Prostate gland (tissue), 2 donors: Measurements from ENCODE around the gene PLCB1. TPM values are rescaled to one million over a fixed set of nuclear protein-coding genes. Genes with fewer than 3 reads are reported as not detected.

Source experiments
- DNase-seq: peaks from one replicate; pipeline ENCODE4 v3.0.0-alpha.2; 2019; ENCODE audit warnings: low spot score
- H3K27ac ChIP-seq, 2 donors: fragments of 200-600 bp; sonication (generic); 2 replicates each; pipeline ENCODE4 v1.5.1; 2017 to 2019
- H3K27me3 ChIP-seq: fragments of 200-600 bp; sonication (generic); replicated peaks from 2 replicates; pipeline ENCODE4 v1.5.1; 2019; ENCODE audit not compliant: insufficient read depth
- H3K36me3 ChIP-seq, 2 donors: fragments of 200-600 bp; sonication (generic); 1 replicate in 1 of 2; 2 replicates in 1 of 2; pipeline versions ENCODE4 v1.5.1 to v1.8.1; 2017 to 2019
- H3K4me1 ChIP-seq: fragments of 200-600 bp; sonication (generic); replicated peaks from 2 replicates; pipeline ENCODE4 v1.5.1; 2019
- H3K4me3 ChIP-seq, 2 donors: fragments of 200-600 bp; sonication (generic); 2 replicates each; pipeline ENCODE4 v1.5.1; 2017 to 2019
- H3K9me3 ChIP-seq: fragments of 200-600 bp; sonication (generic); 2 replicates; pipeline ENCODE4 v1.5.1; 2017
- POLR2A ChIP-seq: fragments of 450-650 bp; IDR thresholded peaks from one replicate; pipeline ENCODE4 v1.6.1; 2016; ENCODE audit warnings: antibody characterized with exemption, mild to moderate bottlenecking
- POLR2AphosphoS5 ChIP-seq: sonication (generic); formaldehyde crosslinking; IDR thresholded peaks from one replicate; pipeline ENCODE4 v1.6.1; 2017; ENCODE audit warnings: antibody characterized with exemption
- WGBS: methylation state at CpG from one replicate; pipeline ENCODE4 v1.1.5; 2018; 5-methylcytosine and 5-hydroxymethylcytosine counted together
- intact Hi-C: fragments of 100-400 bp; cut with DNase I; formaldehyde crosslinking; loops from one replicate; pipeline ENCODE4 v1.14.2; 2022
- total RNA-seq, 2 donors: library from RNA; depleted of rRNA; stranded (reverse); fragments of >200 nt; gene quantifications; one replicate each; pipeline ENCODE4 v1.1.0, GENCODE V29; 2016
- TF ChIP-seq, protein P1 (sequence below), 4 experiments: fragments of 200-600 bp in 2 of 4; fragments of 450-650 bp in 2 of 4; sonication (generic) in 2 of 4; IDR thresholded peaks; 1 replicate in 3 of 4; 2 replicates in 1 of 4; pipeline ENCODE4 v1.5.1; 2016 to 2019; ENCODE audit warnings: antibody characterized with exemption in 4 of 4, mild to moderate bottlenecking in 2 of 4, moderate library complexity in 2 of 4

PLCB1 gene
- total RNA-seq, 2 donors from 2014 or later = 24.3 to 26.3 TPM

DNA sequence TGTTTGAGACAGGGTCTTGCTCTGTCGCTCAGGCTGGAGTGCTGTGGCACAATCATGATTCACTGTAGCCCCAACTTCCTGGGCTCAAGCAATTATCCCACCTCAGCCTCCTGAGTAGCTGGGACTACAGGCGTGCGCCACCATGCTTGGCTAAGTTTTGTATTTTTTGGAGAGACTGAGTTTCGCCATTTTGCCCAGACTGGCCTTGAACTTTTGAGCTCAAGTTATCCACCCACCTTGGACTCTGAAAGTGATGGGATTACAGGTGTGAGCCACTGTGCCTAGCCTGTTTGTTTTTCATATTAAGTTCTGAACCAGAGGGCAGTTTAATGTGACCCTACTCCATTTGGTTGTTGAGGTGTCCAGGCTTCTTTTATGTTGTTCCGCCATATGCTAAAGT is 194.8 kb downstream of the PLCB1 start:
- Histone ChIP-seq H3K27me3 (no peaks in the 10 kb centered on the region), H3K36me3 (no peaks in the 10 kb centered on the region), H3K4me3 (no peak overlapping the region), H3K4me1 (no peaks in the 10 kb centered on the region), H3K9me3 (no peaks in the 10 kb centered on the region), H3K27ac (no peak overlapping the region)
- TF ChIP-seq, protein P1, sequence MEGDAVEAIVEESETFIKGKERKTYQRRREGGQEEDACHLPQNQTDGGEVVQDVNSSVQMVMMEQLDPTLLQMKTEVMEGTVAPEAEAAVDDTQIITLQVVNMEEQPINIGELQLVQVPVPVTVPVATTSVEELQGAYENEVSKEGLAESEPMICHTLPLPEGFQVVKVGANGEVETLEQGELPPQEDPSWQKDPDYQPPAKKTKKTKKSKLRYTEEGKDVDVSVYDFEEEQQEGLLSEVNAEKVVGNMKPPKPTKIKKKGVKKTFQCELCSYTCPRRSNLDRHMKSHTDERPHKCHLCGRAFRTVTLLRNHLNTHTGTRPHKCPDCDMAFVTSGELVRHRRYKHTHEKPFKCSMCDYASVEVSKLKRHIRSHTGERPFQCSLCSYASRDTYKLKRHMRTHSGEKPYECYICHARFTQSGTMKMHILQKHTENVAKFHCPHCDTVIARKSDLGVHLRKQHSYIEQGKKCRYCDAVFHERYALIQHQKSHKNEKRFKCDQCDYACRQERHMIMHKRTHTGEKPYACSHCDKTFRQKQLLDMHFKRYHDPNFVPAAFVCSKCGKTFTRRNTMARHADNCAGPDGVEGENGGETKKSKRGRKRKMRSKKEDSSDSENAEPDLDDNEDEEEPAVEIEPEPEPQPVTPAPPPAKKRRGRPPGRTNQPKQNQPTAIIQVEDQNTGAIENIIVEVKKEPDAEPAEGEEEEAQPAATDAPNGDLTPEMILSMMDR (IDR thresholded peaks at IDR 0.05) = no peak
- TF ChIP-seq POLR2A (no peak), POLR2AphosphoS5 (no peak)
- DNase-seq = no peak
- intact Hi-C loops = no loop called here
- WGBS = 98% methylated on average over 5 of the region's 5 CpGs

DNA sequence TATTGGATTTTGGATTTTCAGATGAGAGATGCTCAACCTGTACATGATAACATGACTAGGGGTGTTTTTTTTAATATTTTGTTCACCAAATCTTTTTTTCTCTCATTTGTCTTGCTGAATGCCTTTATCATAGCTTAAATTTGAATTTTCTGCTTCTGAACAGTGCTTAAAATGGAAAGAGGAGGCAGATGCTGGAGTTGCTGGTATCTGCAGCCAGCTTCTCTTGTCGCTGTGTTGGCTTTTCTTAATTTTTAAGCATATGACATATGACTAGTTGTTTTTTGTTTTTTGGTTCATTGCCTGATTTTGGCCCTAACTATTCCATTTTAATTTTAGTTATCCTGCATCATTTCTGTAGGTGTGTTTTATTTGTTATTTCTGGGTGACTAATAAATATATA is 196.1 kb downstream of the PLCB1 start:
- Histone ChIP-seq H3K4me1 (no peaks in the 10 kb centered on the region), H3K9me3 (no peaks in the 10 kb centered on the region), H3K27me3 (no peaks in the 10 kb centered on the region), H3K36me3 (no peaks in the 10 kb centered on the region), H3K27ac (no peak overlapping the region), H3K4me3 (no peak overlapping the region)
- WGBS = 100% methylated on average over 1 of the region's 1 CpG
- TF ChIP-seq, protein P1 (IDR thresholded peaks at IDR 0.05) = no peak
- TF ChIP-seq POLR2A (no peak), POLR2AphosphoS5 (no peak)
- intact Hi-C loops = no loop called here
- DNase-seq = no peak

DNA sequence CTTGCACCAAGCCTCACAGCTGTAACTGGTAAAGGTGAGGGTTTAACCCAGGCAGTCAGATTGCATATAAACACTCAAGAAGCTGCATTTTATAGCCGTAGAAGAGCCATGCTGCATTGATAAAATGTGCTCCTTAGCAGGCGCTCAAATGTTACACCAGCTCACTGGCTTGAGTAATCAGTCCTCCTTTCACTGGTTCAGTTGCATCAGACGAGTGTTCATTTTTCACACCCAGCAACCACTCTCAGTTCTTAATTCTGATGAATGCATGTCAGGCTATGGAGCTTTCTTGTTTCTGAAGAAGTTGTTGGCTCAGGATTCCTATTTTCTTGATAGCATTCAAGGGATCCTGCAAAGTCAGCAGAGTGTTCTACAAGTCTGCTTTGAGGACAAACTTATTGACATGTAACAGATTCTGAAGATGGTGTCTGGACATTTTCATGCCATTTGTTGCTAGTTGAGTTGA is 198.3 kb downstream of the PLCB1 start:
- no peaks in the 10 kb centered on the region for H3K4me1 ChIP-seq
- WGBS = 87% methylated on average over 3 of the region's 3 CpGs
- no peaks in the 10 kb centered on the region for H3K9me3 ChIP-seq
- intact Hi-C loops = no loop called here
- H3K27me3 ChIP-seq = no peaks in the 10 kb centered on the region
- H3K36me3 ChIP-seq = no peaks in the 10 kb centered on the region
- TF ChIP-seq POLR2AphosphoS5 (no peak), POLR2A (no peak)
- TF ChIP-seq, protein P1 (IDR thresholded peaks at IDR 0.05) = no peak
- no peak overlapping the region for H3K27ac ChIP-seq
- no peak for DNase-seq
- no peak overlapping the region for H3K4me3 ChIP-seq

DNA sequence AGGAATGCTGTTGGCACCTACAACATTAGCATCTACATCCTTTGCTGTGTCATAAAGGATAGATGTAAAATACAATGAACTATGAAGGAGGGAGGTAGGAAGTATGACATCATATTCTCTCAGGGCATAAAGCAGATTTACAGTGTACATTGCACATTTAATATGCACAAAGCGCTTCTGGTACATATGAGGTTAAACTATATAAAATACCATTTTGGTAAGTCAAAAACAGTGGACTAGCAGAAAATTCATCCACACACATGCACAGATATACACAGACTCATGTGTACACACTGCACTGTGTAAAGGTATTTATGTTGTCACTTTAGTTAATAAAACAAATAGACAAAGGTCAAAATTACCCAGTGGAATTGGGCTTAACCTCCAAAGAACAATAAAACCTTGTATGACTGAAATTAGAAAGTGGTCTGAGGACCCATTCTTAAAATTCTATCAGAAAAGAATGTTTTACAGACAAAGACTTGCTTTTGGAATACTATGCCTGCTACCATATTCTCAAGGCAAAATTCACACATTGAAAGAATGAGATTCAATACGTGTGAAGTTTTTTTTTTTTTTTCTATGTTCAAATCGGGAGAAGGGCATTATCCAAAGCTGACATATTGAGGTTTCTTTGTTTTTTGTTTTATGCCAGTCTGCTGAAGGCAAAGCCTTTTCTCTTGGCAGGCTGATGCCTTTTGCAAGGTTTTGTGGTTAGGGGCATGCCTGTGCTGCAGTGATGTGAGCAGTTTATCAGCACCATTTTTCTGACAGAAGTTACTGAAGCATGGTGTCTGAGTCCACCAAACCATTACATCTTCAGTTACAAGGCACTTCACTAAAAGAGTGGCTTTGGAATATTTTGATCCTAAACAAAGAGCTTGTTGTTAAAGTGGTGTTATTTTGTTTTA is 199.0 kb downstream of the PLCB1 start:
- Histone ChIP-seq H3K4me1 (no peaks in the 10 kb centered on the region), H3K9me3 (no peaks in the 10 kb centered on the region), H3K36me3 (no peaks in the 10 kb centered on the region), H3K27me3 (no peaks in the 10 kb centered on the region), H3K4me3 (no peak overlapping the region), H3K27ac (no peak overlapping the region)
- no peak for DNase-seq
- TF ChIP-seq, protein P1 (IDR thresholded peaks at IDR 0.05) = no peak
- TF ChIP-seq POLR2A (no peak), POLR2AphosphoS5 (no peak)
- 54% methylated on average over 3 of the region's 3 CpGs for WGBS
- intact Hi-C loops = no loop called here
